GM12892 (cell line): ENCODE measurements around the gene NCLN.

Experiments
- POLR2A ChIP-seq: IDR thresholded peaks from 2 replicates; pipeline ENCODE4 v1.6.1; 2011; ENCODE audit warnings: low read depth, low read length, control low read depth
- POLR2AphosphoS5 ChIP-seq: IDR thresholded peaks from 2 replicates; pipeline ENCODE4 v1.6.1; 2011; ENCODE audit warnings: low read depth, low read length, control low read depth
- TAF1 ChIP-seq: IDR thresholded peaks from 2 replicates; pipeline ENCODE4 v1.6.1; 2011; ENCODE audit warnings: low read depth, mild to moderate bottlenecking, control low read depth, low read length, borderline replicate concordance

- TF ChIP-seq POLR2A (no peak), POLR2AphosphoS5 (no peak), TAF1 (no peak)
These were observed 2.2 kb downstream of the NCLN start for GRCh38 chr19:3187662-3188511.
